DND-41 (cell line): ENCODE measurements around the gene ARL13A.

Experiments
- EZH2 ChIP-seq: IDR thresholded peaks from 3 replicates; pipeline ENCODE4 v1.6.1; 2012; ENCODE audit warnings: borderline replicate concordance, low read depth, mild to moderate bottlenecking, moderate library complexity, low read length, inconsistent platforms; ENCODE audit not compliant: severe bottlenecking
- TF ChIP-seq, protein P1 (sequence below): IDR thresholded peaks from 2 replicates; pipeline ENCODE4 v1.5.1; 2012; ENCODE audit warnings: borderline replicate concordance, low read length, moderate library complexity, mild to moderate bottlenecking; ENCODE audit not compliant: poor library complexity, severe bottlenecking; ENCODE audit errors: extremely low read depth

DNA sequence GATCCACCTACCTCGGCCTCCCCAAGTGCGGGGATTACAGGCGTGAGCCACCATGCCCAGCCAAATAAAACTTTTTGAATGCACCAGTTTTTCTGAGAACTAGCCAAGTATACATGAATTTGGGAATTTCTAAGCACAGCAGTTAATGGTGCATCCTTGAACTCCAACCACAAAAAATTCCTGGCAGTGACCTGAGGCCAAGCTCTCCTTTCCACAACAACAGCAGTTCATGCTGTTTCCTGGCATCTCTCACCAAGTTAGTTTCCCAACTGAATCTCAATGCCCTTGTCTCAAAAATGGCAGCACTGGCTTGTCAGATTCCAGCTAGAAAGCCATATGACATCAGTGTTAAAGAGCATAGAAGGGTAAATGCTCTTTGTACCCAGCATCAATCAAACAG lies 24.9 kb upstream of the ARL13A start:
- TF ChIP-seq, protein P1, sequence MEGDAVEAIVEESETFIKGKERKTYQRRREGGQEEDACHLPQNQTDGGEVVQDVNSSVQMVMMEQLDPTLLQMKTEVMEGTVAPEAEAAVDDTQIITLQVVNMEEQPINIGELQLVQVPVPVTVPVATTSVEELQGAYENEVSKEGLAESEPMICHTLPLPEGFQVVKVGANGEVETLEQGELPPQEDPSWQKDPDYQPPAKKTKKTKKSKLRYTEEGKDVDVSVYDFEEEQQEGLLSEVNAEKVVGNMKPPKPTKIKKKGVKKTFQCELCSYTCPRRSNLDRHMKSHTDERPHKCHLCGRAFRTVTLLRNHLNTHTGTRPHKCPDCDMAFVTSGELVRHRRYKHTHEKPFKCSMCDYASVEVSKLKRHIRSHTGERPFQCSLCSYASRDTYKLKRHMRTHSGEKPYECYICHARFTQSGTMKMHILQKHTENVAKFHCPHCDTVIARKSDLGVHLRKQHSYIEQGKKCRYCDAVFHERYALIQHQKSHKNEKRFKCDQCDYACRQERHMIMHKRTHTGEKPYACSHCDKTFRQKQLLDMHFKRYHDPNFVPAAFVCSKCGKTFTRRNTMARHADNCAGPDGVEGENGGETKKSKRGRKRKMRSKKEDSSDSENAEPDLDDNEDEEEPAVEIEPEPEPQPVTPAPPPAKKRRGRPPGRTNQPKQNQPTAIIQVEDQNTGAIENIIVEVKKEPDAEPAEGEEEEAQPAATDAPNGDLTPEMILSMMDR = no peak
- no peak for TF ChIP-seq EZH2
